HG03378 (cell line): Measurements from ENCODE around the gene THAP6.
"Not testable (repeated sequence)": the region's sequence is repeated elsewhere in the genome, so short reads cannot be mapped to it uniquely, and the experiment has no call there.

Experiments used
- ATAC-seq: cut with Tn5 transposase; IDR thresholded peaks from one replicate; pipeline ENCODE4 v1.9.1; 2021; ENCODE audit warnings: mild to moderate bottlenecking, moderate library complexity; ENCODE audit not compliant: unreplicated experiment

Gene THAP6, protein sequence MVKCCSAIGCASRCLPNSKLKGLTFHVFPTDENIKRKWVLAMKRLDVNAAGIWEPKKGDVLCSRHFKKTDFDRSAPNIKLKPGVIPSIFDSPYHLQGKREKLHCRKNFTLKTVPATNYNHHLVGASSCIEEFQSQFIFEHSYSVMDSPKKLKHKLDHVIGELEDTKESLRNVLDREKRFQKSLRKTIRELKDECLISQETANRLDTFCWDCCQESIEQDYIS

DNA sequence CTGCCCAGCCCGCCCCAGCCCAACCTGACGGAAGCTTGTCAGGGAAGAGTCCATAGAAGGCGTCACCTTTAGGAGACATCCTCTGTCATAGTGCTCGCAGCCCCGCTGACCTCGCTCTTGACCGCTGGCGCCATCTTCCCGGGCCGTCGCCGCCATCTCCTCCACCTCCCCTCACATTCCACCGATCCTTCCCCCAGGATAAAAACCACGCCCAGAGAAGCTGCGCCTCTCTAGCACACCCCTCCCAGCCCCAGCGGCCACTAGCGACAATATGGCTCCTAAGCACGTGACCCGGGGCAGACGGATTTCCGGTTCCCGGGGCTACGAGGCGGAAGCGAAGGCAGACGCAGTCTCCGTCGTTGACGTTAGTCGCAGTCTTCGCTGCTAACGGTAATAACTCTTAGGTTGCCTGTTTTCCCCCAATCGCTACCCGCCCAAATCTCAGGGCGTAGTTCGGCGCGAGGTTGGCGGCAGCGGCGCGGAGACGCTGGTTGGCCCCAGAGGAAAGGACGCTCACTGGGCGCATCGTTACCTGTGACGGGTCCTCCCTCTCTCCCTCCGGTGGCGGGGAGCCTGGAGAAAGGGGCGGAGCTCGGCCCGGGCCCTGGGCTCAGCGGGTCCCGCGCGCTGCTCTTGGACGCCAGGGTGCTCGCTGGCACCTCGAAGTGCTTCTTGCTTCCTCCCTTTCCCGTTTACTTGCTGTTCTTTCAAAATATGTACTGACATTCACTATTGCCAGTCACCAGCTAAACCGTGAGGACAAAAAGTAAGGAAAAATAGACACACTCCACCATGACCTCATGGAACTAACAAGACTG is at the start of gene THAP6, which contains the start of gene RCHY1:
THAP6 (plus strand) TSS at position 343 of the 818 bp plus-strand sequence. CDS start 980 bp downstream, outside the sequence.
RCHY1 (minus strand) TSS at position 273 of the 818 bp plus-strand sequence; CDS start at position 156, 117 bp downstream.
- peak; percentile 96 for ATAC-seq

DNA sequence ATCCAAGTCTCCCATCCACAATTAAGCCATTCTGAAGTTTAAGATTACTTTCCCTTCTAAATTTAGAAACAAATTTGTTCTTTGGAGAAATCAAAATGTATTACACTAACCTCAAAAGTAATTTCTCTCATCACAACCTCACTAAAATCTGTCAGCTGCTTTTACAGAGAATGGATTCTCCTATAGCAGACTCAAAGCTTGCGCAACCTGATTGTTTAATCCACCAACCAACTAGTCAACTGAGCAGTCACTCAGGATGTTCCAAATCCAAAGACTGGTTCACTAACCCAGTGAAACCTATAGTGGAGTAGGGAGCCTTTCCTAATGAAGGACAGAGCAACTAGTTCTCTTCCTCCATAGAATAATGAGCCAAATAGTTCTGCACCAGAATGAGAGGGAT is 44.4 kb upstream of the THAP6 start:
- ATAC-seq, result no peak

DNA sequence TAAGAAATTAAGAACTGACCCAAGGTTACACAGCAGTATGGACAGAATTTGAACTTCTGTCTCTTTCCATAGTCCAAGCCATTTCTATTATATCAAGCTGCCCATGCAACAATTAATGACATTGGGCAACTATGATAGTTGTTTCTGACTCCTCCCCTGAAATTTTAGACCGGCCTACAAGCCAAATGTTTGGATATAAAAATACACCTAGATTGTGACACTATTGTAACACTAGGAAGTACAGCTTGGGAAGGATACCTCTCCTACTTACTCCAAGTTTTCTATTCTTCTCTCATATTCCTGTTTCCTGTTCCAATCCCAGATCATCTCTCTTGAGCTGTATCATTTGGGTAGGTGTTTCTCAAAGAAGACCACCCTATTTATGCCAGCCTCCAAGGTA is 43.5 kb upstream of the THAP6 start:
- no peak for ATAC-seq

DNA sequence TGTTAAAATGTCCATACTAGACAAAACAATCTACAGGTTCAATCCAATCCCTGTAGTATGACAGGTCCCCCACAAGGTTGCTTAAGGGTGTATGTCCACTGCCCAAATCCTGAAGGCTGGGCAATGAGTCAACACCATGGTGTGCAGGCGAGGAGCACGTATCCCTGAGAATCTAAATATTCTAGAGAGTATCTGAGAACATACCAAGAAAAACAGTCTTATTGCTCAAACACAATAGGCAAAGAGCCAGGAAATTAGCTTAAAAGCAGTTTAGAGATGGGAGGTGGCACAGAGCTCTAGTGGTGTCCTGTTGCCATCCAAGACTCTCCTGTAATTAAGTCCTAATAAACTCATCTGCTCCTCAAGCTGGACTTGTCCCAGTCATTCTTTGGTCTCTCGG is 37.1 kb upstream of the THAP6 start:
- ATAC-seq, result no peak

DNA sequence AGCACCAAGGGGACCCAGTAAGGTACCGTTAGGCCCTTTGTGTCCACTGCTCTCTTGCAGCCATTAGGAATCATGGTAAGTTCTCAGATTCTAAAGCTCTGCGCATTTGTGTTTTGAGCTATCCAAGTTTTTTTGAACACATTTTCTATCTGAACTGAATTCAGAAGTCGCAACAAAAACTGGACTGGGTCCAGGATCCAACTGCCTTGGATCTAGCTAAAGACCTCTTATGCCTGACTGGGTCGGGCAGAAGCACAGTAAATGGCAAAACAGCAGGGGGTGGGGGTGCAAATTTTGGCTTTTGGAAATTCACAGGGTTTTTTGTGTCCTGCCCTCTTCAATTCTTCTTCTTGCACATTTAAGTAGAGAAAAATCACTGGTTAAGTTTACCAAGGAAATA is 30.1 kb upstream of the THAP6 start:
- ATAC-seq, result no peak

DNA sequence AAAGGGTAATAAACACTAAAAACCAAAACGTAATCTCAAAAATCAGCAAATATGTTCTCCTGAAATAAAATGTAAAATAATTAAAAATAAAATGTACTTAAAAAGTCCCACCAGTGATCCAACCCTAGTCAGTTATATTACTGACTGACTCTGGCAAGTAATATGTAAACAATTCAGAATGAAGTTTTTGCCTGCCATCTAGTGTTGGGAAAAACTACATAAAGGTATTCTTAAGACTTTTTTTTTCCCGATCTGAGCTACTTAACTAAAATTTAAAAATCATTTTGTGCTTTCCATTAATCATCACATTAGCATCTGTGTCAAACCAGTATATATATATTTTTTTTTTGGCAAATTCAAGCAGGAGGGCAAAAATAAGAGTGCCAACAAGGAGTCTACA is 24.1 kb upstream of the THAP6 start:
- ATAC-seq, result no peak

DNA sequence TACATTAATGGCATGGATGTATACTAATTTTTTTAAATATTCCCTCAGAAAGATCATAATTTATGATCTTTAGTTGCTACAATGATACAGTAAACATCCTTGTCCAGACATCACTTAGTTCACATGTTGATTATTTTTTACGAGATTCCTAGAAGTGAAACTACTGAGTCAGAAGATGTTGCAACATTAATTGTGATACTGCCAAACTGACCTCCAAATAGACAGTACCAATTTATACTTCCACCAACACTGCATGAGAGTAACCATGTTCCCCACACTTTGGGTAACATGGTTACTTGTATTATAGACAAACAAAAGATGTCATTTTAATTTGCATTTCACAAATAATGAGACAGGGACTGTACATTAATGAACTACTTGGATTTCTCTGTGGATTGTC is 19.7 kb upstream of the THAP6 start:
- ATAC-seq, result no peak

DNA sequence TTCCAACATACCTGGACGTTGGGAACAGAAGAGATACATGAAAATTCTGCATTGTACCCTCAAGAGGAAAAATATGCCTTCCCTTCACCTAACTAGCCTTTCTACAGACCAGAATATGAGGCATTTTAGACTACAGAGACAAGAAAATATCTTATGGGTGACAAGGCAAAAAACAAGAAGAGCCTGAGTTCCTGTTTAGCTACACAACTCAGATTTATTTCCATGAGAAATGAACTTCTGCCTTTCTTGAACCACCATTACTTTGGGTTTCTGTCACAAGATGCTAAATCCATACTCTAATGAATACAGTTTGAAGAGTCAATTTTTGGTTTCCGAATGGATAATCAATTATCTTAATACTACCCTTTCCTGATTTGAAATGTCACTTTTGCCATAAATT is 18.8 kb upstream of the THAP6 start:
- no peak for ATAC-seq

DNA sequence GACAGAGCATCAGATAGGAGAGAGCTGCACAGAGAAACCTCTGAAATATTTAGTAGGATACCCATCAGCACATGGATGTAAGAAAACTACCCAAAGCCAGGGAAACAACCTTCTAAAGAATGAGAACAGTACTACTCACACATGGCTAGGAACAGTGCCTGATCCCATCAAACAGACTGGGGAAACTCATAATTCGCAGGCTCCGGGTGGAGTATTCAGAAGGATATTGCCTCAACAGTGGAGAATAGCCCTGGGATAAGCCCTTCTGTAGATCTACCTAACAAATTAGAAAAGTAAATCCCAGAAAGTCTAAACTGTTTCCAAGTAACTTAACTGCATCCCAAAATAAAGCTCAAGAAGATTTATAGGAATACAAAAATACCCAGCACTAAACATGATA is 17.9 kb upstream of the THAP6 start:
- ATAC-seq, result no peak

DNA sequence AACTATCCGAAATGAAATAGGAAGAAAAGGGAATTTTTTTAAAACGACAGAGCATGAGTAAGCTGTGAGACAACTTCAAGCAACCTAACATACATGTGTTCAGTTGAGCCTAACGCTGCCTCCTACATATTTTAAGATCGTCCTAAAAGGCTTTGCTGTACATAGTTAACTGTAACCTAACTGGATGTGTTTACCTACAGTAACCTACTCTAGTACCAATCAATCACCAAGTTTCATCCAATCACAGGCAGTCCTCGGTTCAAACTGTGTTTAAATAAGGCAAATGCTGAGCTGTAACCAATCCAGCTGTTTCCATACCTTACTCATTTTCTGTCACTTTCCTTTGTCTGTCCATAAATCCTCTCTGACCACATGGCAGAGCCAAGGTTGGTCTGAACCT is 17.1 kb upstream of the THAP6 start:
- no peak for ATAC-seq

DNA sequence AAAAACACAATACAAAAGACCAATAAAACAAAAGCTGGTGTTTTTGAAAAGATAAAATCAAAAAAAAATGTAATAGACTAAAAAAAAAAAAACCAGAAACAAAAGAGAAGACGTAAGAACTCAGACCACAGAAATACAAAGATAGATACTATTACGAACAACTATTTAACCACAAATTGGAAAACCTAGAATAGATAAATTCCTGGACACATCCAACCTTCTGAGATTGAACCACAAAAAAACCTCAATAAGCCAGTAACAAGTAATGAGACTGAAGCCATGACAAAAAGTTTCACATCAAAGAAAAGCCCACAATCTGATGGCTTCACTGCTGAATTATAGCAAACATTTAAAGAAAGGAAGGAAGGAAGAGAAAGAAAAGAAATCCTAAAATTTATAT is 16.2 kb upstream of the THAP6 start:
- ATAC-seq, result no peak

DNA sequence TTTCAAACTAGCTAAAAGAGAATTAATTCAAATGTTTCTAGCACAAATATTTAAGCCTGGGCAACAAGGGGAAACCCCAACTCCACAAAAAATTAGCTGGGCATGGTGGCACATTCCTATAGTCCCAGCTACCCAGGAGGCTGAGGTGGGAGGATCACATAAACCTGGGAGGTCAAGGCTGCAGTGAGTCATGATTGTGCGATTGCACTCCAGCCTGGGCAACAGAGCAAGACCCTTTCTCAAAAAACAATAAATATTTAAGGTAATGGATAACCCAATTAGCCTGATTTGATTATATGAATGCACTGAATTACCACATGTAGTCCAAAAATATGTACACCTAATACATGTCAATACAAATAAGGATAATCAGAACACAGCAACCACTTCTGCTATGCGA is 14.4 kb upstream of the THAP6 start:
- ATAC-seq, result no peak

DNA sequence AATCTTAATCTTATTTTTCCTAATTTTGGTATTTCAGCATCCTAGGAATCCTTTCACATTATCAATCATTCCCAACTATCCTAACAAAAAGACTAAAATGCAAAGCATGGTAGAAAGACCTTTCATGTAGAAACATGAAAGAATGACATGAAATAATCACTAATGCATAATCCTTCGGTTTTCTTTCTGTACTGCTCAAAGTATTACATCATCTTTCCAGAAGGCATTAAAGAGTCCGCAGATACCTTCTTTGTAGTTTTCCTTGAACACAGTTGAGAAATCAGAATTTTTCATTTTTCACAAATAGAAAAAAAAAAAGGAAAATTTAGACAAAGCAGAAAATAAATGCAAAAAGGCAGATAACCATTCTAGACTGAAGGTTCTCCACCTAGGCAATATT is 11.6 kb upstream of the THAP6 start:
- ATAC-seq, result no peak

DNA sequence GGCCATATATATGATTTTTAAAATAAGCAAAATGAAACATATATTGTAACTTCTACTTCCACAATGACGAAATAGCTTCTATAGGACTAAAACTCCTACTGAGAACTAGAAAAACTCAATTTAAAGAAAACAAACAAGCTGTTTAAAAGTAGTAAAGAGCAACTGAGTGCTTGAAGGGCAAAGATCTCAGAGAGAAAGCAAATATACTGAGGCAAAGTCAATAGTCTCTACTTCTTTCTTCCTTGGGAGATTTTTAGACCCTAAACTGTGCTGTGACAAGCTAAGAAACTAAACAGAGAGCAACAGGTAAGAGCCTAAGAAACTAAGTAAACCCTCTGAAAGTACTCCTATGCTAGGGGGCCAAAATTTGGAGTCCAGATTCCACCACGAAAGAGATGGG is 8.6 kb upstream of the THAP6 start:
- ATAC-seq, result no peak

DNA sequence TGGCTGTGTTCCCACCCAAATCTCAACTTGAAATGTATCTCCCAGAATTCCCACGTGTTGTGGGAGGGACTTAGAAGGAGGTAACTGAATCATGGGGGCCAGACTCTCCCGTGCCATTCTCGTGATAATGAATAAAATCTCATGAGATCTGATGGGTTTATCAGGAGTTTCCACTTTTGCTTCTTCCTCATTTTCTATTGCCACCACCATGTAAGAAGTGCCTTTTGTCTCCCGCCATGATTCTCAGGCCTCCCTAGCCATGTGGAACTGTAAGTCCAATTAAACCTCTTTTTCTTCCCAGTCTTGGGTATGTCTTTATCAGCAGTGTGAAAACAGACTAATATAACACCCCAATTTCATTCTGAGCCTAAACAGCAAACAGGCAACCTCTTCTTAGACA is 4.7 kb upstream of the THAP6 start:
- ATAC-seq, result not testable (repeated sequence)

DNA sequence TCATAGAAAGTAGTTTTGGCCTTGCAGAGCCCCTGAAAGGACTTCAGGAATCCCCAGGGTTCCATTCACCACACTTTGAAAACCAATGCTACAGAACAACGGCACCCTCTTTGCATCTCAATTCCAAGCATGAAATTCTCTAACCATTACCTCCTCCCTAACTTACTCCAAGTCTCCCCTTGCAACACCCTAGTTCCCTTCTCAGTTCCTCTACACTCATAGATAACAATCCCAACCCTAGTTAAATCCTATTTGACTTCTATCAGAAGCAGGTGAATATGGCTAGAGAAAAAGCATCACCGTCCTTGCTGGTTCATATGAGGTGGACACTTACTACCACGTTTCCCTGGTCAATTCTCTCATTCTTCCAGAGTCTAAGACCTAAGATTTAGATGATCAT is 2.4 kb upstream of the THAP6 start:
- ATAC-seq, result no peak

DNA sequence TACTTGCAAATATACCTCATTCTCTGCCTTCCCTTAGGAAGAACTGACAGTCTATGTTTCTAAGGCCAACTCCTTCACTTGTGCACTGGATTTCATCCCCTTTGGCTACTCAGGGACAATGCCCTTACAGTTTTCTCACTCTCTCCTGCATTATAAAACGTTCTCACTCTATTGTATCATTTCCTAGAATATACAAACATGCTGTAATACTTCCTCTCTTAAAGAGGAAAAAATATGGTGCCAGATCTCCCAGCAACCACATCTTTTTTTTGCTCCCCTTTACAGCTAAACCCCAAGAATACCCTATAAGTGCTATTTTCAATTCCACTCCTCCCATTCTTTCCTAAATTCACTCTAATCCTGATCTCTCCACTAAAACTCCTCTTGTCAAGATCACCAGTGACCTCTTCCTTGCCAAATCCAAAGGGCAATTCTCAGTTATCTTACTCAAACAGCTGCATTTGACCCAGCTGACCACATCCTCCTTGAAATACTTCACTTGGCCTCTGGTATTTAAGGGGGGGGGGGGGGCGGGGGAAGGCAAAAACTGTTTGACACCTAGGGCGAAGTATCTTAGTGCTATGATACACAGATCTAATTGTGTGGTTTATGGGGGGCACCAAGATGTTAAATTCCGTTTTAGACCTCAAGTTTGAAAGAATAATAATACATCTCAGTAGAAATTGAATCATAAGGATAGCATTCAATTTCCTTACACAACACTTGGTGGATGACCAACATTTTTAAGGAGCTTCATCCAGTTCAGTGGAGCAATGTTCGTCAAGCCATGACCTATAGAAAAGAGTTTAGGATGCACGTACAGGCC is 1.7 kb upstream of the THAP6 start:
- ATAC-seq, result no peak

DNA sequence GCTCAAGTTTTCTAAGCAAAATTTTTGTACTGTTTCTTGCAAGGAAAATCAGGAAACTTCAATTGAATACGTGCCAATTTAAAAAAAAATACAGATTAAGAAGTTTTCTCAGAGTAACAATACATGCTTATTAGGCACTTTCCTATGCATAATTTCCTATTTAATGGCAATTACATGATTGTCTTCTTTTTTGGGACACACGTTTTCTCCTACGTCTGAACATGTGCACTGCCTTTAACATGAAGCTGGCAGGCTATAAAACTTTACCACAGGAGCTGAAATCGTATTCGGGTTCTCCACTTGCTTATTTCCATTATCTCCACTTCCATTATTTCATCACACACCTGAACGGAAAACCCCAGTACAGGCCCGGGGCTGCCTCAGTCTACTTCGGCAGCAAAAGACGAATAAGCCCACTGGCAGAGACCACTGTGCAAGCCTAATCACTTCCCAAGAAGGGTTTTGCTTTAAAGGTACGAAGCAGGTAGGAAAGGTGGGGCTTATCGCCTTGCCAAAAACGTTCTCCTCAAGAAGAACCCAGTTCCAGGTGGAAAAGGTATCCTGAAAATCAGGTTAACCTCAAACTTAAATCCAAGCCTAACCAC is 645 bp upstream of the THAP6 start:
- ATAC-seq, result no peak

DNA sequence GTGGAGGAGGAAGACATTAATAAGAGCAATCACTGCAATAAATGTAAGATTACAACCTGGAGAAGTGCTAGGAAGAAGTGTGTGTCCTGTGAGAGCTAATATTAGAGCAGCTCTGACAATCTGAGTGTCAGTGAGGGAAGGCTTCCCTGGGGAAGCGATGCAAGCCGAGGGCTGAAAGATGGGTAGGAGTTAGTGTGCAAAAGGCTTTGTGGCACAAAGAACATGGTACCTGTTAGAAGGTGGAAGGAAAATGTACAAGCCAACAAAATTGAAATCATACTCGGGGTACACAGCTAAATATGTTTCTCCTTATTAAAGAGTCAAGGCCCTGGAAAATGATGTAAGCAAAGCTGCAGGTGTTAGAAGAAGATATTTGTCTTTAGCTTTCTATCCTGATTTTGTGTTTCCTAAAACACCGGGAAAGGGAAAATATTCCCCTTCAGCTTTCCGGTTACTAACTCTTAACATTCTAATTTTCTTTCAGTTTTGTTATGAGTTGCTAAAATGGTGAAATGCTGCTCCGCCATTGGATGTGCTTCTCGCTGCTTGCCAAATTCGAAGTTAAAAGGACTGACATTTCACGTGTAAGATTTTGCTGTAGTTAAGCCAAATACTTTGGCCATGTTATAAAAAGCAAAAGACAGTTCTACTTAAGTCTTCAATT is 808 bp downstream of the THAP6 start:
- peak; percentile 2 for ATAC-seq

DNA sequence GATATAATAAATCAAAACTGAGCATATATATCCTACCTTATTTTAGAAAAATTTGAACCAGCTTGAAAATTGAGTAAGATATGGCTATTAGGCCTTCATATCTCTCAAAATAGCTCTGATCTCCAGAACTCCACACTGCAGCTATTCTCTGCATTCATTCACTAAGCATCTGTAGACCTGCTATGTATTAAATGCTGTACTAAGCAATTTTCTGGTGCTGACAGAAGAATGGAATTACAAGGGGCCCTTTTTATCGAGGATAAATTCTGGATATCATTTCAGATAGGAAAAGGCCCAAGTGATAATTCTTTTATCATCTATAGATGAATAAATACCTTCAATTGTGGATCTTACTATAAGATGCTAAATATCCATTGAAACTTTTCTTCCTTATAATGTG is 1.9 kb downstream of the THAP6 start:
- no peak for ATAC-seq

DNA sequence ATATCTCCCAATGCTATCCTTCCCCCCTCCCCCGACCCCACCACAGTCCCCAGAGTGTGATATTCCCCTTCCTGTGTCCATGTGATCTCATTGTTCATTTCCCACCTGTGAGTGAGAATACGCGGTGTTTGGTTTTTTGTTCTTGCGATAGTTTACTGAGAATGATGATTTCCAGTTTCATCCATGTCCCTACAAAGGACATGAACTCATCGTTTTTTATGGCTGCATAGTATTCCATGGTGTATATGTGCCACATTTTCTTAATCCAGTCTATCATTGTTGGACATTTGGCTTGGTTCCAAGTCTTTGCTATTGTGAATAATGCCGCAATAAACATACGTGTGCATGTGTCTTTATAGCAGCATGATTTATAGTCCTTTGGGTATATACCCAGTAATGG is 5.2 kb downstream of the THAP6 start:
- not testable (repeated sequence) for ATAC-seq
